NCI-H2029 treated with DMSO at 0.1 percent for 48 hours (cell line): Measurements from ENCODE around the gene IRF2BPL.

ENCODE experiments used
- DNase-seq: peaks from one replicate; lab custom pipeline; 2025; lab: John Stamatoyannopoulos, UW

IRF2BPL gene

GRCh38 chr14:77028384-77029231 lies at the start of gene IRF2BPL:
IRF2BPL (minus strand) TSS chr14:77028708; CDS start chr14:77027792, 916 bp downstream.
- peak; percentile 70 for DNase-seq

DNA sequence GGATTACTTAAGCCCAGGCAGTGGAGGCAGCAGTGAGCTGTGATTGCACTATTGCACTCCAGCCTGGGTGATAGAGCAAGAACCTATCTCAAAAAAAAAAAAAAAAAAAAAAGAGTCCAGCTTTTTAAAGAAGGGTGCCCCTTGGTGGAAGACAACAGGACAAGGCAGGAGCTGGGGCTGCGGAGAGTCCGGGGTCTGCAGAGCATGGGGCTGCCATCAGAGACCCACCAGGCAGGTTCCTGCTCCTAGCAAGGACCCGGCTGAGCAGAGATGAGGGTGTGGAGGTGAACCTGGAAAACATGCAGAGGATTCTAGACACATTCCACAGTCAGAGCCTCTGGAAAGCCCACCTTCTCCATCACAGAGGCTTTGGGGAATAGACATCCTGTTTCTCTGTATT lies 48.5 kb upstream of the IRF2BPL start:
- no peak for DNase-seq

GRCh38 chr14:77076113-77076631 lies 47.7 kb upstream of the IRF2BPL start:
- no peak for DNase-seq

- no peak for DNase-seq
These were observed 46.5 kb upstream of the IRF2BPL start for GRCh38 chr14:77074969-77075368.

DNA sequence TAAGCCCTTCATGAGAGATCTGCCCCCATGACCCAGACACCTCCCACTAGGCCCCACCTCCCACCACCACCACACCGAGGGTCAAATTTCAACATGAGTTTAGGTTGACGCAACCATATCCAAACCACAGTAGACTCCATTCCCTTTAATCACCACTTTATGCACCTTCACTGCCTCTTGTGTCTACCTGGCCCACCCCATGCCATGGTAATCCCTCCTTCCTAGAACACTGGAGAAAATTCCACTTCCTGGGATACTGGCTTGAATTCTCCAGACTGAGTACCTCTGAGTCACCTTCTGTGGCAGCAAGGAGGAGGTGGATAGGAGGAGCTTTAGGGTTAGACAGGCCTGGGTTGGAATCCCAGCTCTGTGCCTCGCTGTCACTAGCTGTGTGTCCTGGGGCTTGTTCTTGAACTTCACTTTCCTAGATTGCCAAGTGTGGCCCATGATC lies 43.5 kb upstream of the IRF2BPL start:
- DNase-seq = no peak

DNA sequence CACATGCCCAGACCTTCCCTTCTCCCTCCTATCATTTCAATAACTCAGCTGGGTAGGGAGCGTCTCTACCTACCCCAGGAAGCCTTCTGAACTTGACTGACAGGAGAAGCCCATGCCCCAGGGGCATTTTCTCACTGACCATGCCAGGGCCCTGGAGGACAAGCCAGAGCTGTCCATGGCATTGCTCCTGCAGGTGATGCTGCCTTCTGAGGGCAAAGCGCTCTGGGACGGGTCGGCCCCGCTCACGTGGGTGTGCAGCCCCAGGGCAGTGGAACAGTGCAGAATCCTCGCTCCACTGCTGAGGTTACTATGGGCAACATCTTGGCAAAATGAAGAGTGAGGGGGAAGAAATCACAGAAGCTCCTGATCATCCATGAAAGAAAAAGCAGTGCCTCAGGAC lies 41.0 kb upstream of the IRF2BPL start:
- no peak for DNase-seq

GRCh38 chr14:77068517-77069200 lies 40.2 kb upstream of the IRF2BPL start:
- no peak for DNase-seq

GRCh38 chr14:77067632-77068516 lies 39.4 kb upstream of the IRF2BPL start:
- peak; percentile 14 for DNase-seq

GRCh38 chr14:77066578-77067172 lies 38.2 kb upstream of the IRF2BPL start:
- DNase-seq = no peak

DNA sequence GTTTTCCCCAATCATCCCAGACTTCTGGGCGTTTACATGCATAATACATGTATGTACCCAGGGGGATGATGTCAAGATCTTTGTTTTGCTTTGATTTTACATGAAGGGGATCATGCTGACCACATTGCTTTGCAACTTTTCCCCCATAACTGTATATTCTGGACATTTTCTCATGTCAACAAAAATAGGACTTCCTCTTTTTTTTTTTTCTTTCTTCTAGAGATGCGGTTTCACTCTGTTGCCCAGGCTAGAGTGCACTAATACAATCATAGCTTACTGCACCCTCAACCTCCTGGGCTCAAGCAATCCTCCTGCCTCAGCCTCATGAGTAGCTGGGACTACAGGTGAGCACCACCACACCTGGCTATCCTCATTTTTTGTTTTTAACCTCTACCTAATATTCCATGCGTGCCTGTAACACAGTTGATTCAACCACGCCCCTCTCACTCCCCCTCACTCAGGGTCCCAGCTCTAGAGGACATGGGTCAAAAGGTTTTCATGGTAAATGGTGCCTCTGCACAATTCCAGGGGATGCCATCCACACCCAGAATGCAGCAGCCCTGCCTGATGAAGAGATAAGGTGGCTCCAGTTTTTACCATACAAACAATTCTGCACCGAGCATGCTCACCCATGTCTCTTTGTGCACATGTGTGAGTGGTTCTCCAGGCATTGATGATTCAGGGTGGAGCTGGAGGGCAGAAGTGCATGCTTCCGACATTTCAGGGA lies 37.5 kb upstream of the IRF2BPL start:
- no peak for DNase-seq

- DNase-seq = no peak
These were observed 36.1 kb upstream of the IRF2BPL start for GRCh38 chr14:77064521-77065178.

- no peak for DNase-seq
These were observed 35.2 kb upstream of the IRF2BPL start for GRCh38 chr14:77063571-77064171.

DNA sequence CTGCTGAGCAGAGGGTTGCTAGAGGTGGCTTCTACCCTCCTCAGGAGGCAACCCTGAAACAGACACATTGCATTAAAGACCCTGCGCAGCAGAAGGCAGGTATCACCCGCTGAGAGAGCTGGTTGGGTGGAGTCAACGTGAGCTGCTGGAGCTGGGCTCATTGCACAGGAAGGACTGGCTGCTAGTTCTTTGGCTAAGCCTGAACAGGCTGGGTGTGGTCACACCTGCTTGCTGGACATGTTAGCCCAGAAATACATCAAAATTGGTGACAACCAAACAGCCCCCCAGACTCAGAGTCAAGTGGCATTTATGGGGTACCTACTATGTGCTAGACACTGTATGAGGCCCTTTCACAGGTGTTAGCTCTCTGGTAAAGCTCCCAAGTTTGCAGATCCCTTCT lies 33.8 kb upstream of the IRF2BPL start:
- DNase-seq = no peak

DNA sequence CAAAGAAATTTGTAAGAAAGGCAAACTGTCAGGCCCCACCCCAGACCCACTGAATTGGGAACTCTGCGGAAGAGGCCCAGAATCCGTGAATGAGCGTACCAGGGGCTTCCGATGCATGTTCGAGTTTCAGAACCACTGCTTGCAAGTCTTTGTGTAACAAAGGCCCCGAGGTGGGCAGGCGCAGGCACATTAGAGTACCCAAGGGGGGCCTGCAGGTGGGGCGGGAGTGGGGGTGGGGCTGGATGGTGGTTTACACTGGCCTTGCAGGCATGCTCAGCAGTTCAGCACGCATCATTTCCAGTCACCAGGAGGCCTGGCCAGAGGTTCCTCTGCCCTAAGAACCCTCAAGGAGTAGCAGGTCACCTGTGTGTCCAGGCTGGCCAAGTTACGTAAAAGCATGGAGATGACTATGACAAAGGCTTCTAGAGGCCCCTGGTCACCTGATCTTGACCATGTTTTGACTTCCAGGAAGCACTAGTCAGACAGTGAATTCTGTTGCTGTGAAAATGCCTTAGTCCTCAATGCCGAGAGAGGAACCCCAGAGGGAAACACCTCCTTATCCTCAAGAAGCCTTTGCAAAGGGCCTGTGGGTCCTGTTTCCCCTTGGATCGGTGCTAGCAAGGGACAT lies 33.2 kb upstream of the IRF2BPL start:
- DNase-seq = no peak

- no peak for DNase-seq
These were observed 30.9 kb upstream of the IRF2BPL start for GRCh38 chr14:77059276-77059915.

- DNase-seq = no peak
These were observed 30.3 kb upstream of the IRF2BPL start for GRCh38 chr14:77058785-77059184.

GRCh38 chr14:77058117-77058516 lies 29.6 kb upstream of the IRF2BPL start:
- no peak for DNase-seq

DNA sequence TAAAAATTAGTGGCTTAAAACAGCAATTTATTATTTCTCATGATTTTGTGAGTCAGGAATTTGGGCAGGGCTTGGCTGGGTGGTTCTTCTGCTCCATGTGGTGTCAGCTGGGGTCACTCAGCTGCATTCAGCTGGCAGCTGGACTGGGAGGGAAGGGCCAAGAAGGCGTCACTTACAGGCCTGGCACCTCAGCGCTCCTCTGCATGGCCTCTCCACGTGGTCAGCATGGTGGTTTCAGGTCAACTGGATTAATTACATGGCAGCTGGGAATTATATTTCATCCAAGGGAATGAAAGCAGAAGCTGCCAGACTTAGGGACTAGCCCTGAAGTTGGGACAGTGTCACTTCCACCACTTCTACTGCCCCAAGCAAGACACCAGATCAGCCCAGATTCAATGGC lies 27.5 kb upstream of the IRF2BPL start:
- DNase-seq = no peak

DNA sequence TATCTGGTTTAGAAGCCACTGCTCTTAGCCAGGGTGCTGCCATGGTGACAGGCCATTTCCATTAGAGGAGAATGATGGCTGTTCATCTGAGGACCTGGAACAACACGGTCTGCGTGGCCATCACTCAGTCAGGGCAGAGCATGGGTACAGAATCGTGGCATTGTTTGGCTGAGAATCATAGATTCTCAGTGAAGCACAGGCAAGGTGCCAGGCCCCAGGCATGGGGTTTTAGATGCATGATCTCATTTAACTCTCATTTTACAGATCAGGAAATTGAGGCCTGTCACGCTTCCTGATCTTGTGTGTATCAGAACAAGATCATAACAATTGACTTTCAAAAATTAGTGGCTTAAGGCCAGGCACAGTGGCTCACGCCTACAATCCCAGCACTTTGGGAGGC lies 26.8 kb upstream of the IRF2BPL start:
- no peak for DNase-seq
